Hepatic stellate cell (primary cell): ENCODE results near the gene SPAAR.
"Not testable (repeated sequence)": the region's sequence is repeated elsewhere in the genome, so short reads cannot be mapped to it uniquely, and the experiment has no call there.

Source experiments
- DNase-seq: peaks from one replicate; pipeline ENCODE4 v3.0.0; 2011; ENCODE audit warnings: low spot score

The SPAAR gene

GRCh38 chr9:35923598-35923926 is 14.3 kb downstream of the SPAAR start:
- no peak for DNase-seq

GRCh38 chr9:35923927-35924763 is 14.9 kb downstream of the SPAAR start:
- peak; percentile 85 for DNase-seq

GRCh38 chr9:35928591-35929452 is 19.5 kb downstream of the SPAAR start:
- DNase-seq: no peak

GRCh38 chr9:35929453-35929718 is 20.1 kb downstream of the SPAAR start:
- DNase-seq: no peak

GRCh38 chr9:35930521-35930920 is 21.2 kb downstream of the SPAAR start:
- DNase-seq: no peak

- DNase-seq: no peak
These were observed 21.7 kb downstream of the SPAAR start for GRCh38 chr9:35930989-35931388.

GRCh38 chr9:35932735-35933134 is 23.4 kb downstream of the SPAAR start:
- DNase-seq: no peak

GRCh38 chr9:35933550-35934067 is 24.3 kb downstream of the SPAAR start:
- DNase-seq: no peak

- DNase-seq: not testable (repeated sequence)
These were observed 24.8 kb downstream of the SPAAR start for GRCh38 chr9:35934069-35934468.

GRCh38 chr9:35935261-35935660 is 26.0 kb downstream of the SPAAR start:
- DNase-seq: no peak

GRCh38 chr9:35935755-35936509 is 26.6 kb downstream of the SPAAR start:
- peak; percentile 64 for DNase-seq

- no peak for DNase-seq
These were observed 27.9 kb downstream of the SPAAR start for GRCh38 chr9:35937227-35937626.

GRCh38 chr9:35938474-35939356 is 29.4 kb downstream of the SPAAR start:
- DNase-seq: no peak

- DNase-seq: no peak
These were observed 30.5 kb downstream of the SPAAR start for GRCh38 chr9:35939679-35940250.

GRCh38 chr9:35940458-35941407 is 31.4 kb downstream of the SPAAR start:
- no peak for DNase-seq

GRCh38 chr9:35942286-35942685 is 33.0 kb downstream of the SPAAR start:
- DNase-seq: no peak

GRCh38 chr9:35944173-35944572 is 34.9 kb downstream of the SPAAR start:
- no peak for DNase-seq

GRCh38 chr9:35944841-35945240 is 35.6 kb downstream of the SPAAR start:
- no peak for DNase-seq

- peak; percentile 67 for DNase-seq
These were observed 36.2 kb downstream of the SPAAR start for GRCh38 chr9:35945341-35946018.
